ENCODE data around the gene AKAP8.
"Not testable (repeated sequence)": the region's sequence is repeated elsewhere in the genome, so short reads cannot be mapped to it uniquely, and the experiment has no call there.

The AKAP8 gene

DNA sequence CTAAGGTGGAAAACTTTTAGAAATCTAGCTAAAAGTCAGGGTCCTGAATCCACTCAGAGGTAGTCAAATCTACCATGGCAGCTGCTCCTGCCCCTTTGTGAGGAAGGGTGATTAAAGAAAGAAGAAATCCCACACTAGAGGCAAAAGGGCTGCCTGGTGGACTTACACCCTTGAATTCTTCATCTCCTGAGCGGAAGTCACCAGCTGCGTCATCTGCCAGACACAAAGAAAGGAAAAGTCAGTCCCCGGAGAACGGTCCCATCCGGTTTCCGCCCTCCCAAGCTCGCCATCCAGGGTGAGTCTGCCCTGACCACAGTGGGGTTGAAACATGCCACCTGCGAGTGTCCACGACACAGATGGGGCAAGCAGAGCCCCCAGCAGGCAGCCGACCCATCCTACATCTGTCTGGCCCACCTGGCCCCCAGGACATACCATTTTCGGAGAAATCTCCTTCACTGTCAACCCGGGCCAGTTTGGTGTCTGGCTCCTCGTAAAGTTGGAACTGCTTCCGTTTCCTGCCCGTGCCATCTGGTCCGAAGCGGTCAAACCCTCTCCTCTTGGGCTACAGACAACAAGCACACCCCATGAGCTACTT lies 7.7 kb downstream of the AKAP8 start:
- DNase-seq = no peak

DNA sequence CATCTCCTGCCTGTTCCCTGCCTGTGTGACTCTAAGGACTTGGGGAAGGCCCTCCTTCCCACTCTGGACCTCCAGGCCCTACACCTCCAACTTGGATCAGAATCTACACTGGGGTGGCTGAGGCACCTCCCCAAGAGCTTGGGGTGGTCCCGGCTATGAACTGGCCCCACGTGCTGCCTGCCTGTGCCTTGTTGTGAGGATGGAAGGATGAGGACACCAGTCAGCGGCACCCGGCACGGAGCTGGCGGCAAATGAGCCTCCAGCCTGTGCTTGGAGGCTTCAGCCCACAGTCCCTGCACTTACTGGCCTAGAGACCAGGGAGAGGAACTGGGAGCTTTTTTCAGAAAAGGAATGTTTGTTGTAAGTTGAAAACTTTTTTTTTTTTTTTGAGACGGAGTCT lies 8.5 kb downstream of the AKAP8 start:
- DNase-seq = no peak

DNA sequence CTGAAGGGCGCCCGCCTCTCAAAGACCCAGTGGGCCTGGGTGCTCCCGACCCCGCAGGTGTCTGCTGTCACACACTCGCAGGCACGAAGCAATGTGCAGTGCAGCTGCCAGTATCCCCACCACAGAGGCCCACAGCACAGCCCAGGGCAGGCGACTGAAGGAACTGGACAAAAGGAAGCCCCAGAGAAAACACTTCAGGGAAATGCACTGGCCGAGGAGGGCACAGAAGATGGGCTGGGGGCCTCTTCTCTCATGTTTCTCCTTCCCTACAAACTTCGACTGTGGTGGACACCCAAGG lies 10.0 kb downstream of the AKAP8 start:
- no peak for DNase-seq

DNA sequence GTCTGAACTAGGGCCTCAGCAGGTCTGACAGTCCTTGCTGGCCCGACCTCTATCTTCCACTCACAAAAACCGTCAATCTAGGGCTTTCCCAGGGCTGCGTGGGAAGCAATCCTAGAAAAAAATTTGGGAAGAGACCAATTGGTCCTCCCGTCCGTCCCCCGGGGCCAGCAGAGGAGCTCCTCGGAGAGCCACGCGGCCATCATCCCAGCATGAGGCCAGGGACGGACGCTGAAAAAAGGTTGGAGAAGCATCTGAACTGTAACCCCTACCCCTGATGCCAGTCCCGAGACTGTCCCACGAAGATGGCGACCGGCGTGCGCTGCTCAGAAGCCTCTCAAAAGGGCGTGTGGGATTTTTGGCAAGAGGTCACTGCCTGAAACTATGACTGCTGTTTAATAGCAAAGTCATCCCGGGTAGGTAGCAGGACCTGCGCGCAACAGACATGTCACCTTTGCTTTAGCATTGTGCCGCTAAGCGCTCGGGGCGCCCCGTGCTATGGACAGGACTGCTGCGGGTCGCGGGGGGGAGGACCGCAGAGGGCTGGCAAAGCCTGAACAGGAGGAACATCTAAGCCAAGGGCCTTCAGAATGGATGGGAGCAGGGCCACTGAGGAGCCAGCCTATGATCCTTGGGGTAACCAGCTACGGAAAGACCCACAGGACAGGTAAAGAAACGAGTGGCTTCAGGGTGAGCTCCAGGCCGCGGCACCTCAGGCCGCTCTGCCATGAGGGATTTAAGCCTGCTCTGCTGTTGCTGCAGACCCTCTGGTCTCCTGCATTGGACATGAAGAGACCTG lies 10.6 kb downstream of the AKAP8 start:
- no peak for DNase-seq

DNA sequence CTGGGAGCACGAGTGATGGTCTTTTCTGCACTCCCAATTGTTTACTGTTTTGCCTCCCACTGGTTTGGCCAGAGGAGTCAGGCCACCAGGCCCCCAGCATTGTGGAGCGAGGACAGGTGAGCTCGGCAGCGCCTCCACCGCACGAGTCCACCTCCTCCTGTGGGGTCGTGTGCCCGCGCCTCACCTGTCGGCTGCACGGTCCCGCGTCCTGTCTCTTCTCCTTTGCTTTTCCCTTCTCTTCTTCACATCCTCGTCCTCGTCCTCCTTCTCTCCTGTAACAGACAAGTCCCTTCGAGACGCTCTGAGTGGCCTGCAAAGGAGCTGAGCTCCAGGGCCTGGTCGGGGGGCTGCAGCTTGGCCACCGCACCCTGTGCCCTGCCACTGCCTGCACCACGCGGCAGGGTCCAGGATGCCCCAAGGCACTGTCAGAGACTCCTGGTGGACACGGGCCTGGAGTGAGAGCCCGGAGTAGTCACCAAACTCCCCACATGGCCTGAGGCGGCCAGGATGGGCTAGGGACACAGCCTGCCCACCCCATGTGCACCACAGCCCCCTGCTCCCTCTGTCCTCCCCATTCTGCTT lies 11.4 kb downstream of the AKAP8 start:
- no peak for DNase-seq

DNA sequence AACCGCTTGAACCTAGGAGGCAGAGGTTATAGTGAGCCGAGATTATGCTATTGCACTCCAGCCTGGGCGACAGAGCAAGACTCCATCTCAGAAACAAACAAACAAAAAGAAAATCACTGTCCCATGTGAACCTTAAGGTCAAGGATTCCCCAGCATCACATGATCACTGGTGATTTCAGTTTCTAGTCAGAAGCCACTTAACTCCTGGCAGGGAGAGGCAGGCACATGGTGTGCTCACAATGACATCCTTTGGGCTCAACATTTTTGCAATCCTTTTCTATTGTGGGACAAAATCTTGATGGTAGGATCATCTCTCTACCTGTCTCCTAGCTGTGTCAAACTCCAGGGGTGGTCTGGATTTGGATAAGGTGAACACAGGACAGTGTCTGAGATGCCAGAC lies 12.1 kb downstream of the AKAP8 start:
- no peak for DNase-seq

DNA sequence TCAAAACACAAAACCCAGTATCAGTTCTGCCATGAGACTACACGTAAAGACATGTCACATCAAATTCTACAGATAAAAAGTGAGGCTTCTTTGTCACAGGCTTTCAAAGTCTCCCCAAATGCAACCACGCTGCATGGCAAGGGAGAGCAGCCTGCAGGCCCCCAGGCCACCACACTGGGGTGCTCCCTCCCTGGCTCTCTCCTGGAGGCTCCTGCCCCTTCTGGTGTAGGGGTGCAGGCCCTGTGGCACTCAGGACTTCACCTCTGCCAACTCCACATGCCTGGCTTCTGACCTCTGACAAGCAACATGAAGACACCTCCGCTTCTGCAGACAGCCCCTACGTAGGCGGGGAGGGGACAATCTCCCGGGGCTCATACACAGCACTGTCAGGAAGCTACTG lies 14.3 kb downstream of the AKAP8 start:
- DNase-seq = no peak

DNA sequence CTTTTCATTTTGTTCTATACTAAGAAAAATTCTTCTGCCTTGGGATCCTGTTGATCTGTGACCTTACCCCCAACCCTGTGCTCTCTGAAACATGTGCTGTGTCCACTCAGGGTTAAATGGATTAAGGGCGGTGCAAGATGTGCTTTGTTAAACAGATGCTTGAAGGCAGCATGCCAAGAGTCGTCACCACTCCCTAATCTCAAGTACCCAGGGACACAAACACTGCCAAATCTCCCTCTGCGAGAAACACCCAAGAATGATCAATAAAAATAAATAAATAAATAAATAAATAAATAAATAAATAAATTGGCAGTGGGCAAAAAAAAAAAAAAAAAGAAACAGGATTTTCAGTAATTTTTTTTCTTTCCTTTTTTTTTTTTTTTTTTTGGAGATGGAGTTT lies 15.8 kb downstream of the AKAP8 start:
- DNase-seq = not testable (repeated sequence)

DNA sequence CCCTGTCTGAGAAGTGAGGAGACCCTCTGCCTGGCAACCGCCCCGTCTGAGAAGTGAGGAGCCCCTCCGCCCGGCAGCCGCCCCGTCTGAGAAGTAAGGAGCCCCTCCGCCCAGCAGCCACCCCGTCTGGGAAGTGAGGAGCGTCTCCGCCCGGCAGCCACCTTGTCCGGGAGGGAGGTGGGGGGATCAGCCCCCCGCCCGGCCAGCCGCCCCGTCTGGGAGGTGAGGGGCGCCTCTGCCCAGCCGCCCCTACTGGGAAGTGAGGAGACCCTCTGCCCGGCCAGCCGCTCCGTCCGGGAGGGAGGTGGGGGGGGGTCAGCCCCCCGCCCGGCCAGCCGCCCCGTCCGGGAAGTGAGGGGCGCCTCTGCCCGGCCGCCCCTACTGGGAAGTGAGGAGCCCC lies 16.5 kb downstream of the AKAP8 start:
- not testable (repeated sequence) for DNase-seq

DNA sequence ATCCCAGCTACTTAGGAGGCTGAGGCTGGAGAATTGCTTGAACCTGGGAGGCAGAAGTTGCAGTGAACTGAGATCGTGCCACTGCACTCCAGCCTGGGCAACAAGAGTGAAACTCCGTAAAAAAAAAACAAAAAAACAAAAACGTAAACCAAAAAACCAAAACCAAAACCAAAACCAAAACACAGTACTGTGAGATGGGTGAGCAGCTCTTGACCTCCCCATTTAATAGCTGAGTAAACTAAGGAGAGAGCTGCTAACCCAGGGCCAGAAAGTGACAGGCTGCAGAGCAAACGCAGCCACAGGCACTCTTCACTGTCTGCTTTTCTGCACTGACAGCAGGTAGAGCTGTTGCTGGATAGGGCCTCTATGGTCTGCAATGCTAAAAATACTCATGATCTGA lies 19.6 kb downstream of the AKAP8 start:
- not testable (repeated sequence) for DNase-seq

DNA sequence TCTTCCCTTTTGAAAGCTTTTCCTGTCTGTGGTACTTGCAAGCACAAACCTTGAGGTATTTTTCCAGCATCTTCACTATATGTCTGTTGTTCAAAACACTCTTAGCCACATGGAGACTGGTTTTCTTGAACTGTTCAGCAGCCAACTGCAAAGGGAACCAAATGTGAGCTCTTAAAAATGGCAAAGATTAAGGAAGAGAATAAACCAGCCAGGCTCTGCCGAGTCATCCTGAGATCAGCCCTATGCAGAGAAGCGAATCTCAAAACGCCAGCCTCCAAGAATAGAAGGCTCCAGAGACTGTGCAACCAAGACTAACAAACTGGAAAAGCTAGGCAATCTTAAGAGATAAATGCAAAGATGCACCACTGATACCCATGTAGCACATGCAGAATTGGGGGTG lies 20.7 kb downstream of the AKAP8 start:
- DNase-seq = no peak

DNA sequence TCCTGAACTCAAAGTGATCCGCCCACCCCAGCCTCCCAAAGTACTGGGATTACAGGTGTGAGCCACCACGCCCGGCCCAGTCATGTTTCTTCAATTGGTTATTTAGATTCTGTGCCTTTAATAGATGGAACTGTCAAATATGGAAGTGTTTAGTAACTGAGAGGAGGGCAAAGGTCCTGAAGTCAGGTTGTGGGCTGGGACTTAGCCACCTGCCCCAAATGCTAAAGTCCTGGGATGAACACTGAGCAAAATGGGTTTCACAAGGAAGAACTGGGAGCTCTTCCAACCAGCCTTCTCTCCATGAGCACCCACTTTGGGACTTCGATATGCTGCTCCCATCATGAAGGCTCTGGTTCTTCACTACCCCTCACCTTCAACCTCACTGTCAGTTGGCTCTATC lies 21.7 kb downstream of the AKAP8 start:
- no peak for DNase-seq

DNA sequence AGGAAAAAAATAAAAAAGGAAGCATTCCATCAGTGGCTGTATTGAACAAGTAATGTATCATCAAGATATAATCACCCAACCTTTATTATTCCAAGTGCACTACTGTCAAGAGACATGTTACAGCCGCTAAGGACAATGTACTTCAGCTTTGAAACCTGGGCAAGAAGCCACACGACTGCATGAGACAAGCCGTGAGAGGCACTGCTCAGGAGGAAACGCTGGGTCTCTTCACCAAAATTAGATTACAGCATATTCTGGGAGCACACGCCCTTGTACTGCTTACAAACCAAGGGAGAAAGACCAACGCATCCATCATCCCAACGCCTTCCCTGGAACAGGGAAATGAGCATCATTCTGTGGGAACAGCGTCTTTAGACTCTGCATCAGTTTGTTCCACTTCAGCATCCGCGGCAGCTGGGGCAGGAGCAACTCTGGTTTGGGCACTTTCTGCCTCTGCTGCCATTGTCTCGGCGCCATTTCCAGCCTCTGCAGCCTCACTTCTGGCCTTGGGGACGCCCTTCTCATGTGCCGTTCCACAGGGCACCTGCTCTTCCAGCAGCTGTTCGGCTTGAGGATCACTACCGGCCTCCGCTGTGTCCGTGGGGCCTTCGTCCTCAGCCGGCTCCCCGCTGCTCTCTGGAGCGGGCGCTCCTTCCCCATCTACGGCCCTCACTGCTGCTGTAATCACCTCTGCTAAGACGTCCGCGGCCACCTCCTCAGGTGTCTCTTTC lies 24.9 kb downstream of the AKAP8 start:
- no peak for DNase-seq

DNA sequence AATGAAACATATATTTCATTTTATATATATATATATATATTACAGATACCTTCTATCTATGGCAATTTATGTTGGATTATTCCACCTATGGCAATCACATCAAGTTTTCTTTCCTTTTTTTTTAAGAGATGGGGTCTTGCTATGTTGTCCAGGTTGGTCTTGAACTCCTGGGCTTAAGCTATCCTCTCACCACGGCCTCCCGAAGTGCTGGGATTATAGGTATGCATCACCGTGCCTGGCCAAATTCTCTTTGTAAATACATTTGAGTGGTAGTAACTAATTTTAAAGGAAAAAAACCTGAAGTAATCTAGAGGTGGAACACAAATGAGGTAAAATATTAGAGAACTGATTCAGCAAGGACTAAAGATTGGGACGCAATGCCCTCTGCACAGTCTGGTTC lies 25.7 kb downstream of the AKAP8 start:
- no peak for DNase-seq

DNA sequence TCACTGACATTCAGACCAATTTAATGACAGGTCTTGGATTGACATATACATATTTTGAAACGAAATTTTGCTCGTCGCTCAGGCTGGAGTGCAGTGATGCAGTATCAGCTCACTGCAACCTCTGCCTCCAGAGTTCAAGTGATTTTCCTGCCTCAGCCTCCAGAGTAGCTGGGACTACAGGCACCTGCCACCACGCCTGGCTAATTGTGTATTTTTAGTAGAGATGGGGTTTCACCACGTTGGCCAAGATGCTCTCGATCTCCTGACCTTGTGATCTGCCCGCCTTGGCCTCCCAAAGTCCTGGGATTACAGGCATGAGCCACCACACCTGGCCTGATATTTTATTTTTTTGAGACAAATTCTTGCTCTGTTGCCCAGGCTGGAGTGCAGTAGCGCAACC lies 27.1 kb downstream of the AKAP8 start:
- not testable (repeated sequence) for DNase-seq

DNA sequence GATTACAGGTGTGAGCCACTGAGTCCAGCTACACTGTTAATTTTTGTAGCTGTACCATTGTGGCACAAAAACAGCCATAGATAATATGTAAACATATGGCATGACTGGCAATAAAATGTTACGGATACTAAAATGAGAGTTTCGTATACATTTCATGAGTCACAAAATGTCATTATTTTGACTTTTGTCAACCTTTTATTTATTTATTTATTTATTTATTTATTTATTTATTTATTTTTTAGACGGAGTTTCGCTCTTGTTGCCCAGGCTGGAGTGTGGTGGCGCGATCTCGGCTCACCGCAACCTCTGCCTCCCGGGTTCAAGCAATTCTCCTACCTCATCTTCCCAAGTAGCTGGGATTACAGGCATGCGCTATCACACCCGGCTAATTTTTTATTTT lies 38.3 kb downstream of the AKAP8 start:
- DNase-seq = not testable (repeated sequence)

DNA sequence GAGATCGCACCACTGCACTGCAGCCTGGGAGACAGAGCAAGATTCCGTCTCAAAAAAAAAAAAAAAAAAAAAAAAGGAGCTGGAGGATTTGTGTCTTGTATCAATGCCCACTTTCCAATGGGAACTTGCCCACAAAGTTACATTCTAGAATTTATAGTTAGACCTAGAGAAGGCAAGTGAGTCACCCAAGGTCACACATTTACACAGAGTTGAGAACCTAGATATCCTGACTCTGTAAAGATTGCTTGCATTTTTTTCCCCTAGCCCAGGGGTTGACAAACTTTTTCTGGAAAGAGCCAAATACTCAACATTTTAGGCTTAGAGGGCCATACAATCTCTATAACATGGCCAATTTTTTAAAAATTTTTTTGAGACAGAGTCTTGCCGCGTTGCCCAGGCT lies 39.5 kb downstream of the AKAP8 start:
- no peak for DNase-seq

DNA sequence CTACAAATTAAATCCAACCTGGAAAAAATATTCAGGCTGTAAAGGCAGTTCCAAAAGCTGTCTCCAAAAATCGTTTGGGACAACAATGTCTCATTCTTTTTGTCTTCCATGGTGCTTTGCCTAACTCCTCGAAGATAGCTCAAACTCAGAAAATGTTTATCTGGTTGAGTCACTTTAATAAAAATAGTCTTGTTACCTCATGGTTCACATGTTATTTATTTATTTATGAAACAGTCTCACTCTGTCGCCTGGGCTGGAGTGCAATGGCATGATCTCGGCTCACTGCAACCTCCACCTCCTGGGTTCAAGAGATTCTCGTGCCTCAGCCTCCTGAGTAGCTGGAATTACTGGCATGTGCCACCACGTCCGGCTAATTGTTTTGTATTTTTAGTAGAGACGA lies 42.4 kb downstream of the AKAP8 start:
- DNase-seq = no peak

DNA sequence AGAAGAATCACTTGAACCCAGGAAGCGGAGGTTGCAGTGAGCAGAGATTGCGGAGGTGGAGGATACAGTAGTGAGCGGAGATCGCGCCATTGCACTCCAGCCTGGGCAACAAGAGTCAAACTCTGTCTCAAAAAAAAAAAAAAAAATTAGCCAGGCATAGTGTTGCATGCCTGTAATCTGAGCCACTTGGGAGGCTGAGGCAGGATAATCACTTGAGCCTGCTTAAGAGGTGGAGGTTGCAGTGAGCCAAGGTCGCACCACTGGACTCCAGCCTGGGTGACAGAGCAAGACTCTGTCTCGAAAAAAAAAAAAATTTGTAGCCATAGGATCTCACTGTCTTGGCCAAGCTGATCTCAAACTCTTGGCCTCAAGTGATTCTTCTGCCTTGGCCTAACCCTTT lies 43.6 kb downstream of the AKAP8 start:
- not testable (repeated sequence) for DNase-seq

DNA sequence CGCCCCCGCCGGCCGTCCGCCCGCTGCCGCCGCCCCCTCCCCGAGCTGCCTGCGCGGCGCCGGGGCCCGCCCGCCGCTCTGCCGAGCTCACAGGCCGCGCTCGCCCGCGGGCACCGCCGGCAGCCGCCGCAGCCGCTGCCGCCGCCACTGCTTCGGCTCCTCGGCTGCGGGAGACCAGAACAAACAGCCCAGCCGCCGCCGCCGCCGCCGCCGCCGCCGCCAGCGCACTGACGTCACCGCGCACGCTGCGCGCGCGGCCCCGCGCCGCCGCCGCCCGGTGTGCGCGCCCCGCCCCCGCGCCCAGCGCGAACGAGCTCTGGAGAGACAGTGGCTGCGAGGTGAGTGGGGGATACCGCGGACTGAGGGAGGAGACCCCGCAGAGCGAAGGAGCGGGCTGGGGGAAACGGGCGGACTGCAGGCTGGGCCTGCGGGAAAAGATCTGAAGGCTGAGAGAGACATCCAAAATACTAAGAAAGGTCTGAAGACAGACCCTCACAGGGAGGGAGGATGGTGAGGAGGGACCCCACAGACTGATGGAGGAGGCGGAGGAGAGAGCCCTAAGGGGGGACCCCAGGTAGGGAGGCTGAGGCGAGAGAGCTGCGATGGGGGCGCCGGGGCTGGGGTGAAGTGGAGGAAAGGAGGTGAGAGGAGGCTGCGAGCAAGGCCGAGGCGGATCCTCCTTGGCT lies 47.1 kb downstream of the AKAP8 start, which contains the start of gene BRD4:
TSS of gene BRD4 (minus strand) at position 229 of the 686 bp plus-strand sequence. CDS start 59,440 bp downstream, outside the sequence.
- peak; percentile 67 for DNase-seq

DNA sequence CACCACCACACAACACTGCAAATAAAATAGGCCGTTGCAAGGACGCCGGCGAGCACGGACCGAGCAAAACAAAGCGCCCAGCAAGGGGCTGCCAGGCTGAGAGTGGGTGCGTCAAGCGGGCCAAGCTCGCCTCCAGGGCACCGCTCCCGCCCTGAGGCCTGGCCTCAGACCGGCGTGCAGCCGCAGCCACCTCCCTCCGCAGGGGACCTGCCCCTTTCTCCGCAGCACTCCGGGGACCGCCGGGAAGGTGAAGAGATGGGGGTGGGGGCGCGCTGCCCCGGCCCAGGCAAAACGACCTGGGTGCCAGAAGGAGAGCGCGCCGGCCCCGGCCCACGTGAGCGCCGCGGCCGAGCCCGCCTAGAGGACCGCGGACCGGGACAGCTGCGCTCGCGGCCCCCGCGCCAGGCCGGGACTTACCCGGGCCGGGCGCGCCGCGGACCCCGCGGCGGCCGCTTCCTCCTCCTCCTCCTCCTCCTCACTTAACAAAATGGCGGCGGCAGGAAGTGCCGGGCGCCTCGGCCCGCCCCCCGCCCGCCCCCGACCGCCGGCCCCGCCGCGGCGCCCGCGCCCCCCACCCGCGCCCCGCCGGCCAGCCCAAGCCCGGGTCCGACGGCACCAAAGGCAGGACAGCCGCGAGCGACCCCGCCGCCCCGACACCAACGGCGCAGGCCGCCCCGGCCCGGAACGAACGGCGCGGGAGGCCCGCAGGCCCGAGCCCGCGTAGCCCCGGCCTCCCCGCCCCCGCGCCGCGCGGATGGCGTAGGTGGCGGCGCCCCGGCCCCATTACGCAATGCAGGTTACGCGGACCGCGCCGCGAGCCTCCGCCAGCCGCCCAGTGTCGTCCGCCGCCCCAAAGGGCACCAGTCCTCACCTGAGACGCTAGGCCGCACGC lies 47.9 kb downstream of the AKAP8 start:
- peak; percentile 57 for DNase-seq

DNA sequence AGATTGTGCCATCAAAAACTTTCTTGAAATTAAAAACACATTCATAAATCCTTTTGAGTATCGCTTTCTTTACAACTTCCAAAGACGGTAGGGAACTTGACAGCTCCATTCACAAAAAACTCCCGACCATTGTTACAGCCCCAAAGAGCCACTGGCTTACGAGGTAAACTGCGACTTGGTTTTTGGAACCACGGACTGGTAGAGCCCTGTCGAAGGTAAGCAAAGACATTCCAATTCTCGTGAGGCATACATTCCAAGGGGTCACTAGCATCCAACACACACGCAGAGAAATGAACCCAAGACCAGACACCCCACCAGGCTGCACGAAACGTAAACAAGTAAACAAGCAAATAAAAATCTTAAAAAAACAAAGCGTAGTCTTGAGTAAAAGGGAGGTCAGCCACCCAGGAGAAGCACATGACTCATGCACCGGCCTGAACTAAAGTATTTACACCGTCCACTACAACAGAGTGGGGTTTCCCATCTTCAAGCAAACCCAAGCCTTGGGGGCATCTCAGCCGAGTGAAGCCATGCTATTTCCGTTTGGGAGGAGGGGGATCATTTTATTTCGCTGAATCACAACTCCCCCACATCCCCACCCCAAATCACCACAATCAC lies 48.7 kb downstream of the AKAP8 start:
- peak; percentile 2 for DNase-seq

All from effector CD4-positive, alpha-beta T cell (primary cell).